NCI-H1048 (cell line): ENCODE results near the gene GPR55.

ENCODE experiments used
- DNase-seq: peaks from one replicate; lab custom pipeline; 2025; lab: John Stamatoyannopoulos, UW

The GPR55 gene

DNA sequence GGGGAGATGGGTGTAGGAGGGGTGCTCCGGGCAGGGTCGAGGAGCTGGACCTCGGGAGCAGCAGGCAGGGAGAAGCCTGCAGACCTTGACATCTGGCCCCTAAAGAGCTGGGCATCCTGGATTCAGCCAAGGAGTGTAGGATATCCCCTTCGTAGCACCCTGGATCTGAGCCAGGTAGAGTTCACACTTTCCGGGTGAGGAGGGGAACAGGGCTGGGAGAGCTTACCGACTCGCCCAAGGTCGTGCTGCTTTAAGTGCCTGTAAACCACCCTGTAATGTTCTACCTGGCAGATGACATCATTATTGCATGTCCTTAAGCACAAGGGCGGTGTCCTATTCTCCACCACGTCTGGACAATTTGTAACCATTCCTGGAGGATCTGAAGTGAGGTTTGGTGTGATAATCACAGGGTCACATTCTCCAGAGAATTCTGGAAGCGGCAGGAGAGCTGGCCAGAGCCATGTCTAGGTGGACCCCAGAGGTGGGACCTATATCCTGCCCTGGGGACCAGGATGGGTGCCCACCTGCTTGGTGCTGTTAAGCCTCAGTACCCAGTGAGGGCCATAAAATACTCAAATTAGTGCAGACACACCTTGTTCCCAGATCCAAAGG is 45.7 kb downstream of the GPR55 start:
- no peak for DNase-seq

DNA sequence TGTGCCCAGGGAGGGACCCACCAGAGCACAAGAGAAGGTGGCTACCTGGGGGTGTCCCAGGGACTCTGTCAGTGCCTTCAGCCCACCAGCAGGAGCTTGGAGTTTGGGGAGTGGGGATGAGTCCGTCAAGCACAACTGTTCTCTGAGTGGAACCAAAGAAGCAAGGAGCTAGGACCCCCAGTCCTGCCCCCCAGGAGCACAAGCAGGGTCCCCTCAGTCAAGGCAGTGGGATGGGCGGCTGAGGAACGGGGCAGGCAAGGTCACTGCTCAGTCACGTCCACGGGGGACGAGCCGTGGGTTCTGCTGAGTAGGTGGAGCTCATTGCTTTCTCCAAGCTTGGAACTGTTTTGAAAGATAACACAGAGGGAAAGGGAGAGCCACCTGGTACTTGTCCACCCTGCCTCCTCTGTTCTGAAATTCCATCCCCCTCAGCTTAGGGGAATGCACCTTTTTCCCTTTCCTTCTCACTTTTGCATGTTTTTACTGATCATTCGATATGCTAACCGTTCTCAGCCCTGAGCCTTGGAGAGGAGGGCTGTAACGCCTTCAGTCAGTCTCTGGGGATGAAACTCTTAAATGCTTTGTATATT is 46.3 kb downstream of the GPR55 start:
- no peak for DNase-seq

DNA sequence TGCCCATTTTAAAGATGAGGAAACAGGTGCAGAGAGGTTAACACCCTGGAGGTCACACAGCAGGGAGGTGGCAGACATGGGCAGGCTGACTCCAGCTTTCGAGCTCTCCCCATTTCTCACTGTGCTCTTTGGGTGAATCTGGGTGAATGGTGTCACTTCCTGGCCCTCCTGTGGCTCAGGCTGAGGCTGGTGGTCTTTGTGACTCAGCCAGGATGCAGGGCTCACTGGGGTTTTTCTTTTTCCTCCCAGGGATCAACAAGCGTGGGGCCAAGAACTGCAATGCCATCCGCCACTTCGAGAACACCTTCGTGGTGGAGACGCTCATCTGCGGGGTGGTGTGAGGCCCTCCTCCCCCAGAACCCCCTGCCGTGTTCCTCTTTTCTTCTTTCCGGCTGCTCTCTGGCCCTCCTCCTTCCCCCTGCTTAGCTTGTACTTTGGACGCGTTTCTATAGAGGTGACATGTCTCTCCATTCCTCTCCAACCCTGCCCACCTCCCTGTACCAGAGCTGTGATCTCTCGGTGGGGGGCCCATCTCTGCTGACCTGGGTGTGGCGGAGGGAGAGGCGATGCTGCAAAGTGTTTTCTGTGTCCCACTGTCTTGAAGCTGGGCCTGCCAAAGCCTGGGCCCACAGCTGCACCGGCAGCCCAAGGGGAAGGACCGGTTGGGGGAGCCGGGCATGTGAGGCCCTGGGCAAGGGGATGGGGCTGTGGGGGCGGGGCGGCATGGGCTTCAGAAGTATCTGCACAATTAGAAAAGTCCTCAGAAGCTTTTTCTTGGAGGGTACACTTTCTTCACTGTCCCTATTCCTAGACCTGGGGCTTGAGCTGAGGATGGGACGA is 47.1 kb downstream of the GPR55 start:
- no peak for DNase-seq

DNA sequence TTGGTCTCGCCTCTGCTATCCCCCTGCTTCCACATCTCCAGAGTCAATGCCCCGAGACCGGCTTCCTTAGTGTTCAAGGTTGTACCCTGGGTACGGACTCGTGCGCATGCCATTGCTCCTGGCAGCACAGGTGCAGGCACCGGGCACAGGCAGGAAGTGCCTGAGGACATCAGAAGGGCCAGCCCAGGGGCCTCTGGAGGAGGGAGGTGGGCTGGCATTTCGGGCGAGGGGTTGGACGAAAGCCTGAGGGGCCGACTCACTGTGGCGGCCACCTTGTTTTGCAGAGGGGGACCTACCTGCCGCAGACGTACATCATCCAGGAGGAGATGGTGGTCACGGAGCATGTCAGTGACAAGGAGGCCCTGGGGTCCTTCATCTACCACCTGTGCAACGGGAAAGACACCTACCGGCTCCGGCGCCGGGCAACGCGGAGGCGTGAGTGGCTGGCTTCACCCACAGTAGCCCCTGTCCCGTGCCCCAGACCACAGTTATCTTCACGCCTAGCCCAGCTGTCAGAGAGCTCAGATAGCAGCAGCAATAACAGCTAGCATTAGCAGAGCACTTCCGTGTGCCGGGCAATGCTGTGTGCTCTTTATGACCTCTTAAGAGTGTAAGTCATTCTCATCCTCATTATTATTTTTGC is 47.8 kb downstream of the GPR55 start:
- no peak for DNase-seq

DNA sequence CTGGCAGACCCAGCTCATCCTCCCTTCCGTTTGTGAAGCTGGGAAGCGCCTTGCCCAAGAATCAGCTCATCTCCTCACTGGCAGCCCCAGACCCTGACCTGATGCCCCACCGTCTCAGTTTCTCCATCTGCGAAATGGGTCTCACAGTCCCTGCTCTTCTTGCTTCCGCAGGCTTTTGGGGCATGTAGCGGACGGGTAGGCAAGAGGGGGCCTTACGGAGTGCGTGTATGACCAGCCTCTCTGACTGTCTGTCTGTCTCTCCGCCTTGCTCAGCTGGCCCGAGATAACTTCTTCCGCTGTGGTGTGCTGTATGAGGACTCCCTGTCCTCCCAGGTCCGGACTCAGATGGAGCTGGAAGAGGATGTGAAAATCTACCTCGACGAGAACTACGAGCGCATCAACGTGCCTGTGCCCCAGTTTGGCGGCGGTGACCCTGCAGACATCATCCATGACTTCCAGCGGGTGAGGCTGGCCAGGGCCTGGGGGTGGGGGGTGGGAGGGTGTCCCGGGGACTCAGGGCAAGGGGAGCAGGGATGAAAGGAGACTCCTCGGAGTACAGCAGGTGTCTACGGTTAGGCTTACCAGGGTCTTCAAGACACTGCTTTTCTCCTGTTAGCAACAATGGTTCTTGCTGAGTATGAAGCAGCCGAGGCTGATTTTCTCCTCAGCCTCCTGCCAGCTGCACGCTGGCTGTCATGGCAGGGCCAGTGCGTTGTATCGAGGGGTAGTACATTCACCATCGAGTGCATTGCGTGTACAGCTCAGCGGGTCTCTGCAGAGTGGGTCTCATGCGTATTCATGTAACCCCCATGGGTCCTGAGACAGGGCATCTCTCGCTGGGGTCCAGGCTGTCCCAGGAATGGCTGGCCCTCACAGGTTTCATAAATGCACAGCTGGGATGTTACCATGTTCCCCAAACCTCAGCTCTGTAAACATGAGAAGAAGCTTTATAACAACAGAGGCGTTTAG is 49.4 kb downstream of the GPR55 start:
- DNase-seq = no peak

DNA sequence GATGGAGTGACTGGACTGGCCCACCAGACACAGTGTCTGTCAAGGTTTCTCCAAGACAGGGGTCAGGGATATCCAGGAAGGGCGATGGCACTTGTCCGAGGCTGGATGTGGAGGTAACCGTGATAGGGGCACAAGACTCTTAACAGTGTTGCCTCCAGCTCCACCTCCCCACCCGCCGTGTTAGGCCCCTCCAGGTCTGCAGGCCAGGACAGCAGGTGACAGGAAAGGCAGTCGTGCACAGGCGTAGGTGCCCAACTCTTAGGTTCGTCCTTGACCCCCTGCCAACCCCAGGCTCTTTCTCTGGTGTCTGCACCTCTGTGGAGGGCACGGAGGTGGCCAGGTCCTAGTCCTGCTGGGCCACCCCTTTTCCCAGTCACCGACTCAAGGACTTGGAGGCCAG is 50.2 kb downstream of the GPR55 start:
- DNase-seq = no peak

DNA sequence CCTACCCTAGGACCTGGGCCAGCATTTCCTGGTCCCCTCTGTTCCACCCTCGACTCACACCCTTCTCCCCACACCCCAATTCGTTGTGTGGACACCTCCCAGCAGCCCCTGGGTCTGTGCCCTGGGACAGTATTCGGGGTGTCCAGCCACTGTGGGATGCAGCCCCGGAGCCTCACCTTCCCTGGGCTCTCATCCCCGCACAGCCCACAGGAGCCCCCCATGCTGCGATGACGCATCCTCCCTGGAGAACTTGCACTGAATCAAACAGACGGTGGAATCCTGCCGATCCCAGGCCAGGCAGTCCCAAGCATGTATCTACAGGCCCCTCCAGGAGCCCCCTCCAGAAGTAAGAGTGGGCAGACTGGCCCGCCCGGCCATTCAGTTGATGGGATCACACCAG is 50.6 kb downstream of the GPR55 start:
- no peak for DNase-seq

DNA sequence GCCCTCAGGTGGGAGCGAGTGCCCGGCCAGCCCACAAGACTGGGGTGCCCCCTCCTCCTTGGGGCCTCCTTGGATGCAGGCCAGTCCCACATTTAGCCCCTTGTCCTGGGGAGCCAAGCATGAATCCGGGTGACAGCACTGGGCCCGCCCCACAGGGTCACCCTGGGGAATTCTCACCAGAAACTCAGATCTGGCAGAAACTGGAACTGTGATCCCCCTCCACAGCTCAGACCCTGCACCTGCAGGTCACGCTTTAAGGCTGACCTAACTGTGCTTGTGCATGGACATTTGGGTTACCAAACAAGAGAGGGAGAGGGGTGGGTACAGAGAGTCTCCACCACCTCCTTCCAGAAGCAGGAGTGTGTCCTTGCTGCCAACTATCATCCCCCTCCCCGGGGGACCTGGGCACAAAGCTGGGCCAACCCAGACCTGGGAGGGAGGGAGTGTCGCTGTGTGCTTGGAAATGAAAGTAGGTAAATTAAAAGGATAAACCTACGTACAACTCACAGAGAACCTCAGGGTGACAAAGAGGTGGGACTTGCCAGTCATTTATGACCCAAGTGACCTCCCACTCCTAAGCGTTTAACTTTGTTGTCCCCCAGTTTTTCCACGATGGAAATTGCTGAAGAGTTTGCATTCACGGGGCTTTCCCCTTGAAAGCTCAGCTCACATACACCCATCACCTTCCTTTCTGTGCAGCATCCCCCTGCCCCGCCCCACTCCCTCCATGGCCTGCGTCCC is 51.2 kb downstream of the GPR55 start:
- DNase-seq = no peak

DNA sequence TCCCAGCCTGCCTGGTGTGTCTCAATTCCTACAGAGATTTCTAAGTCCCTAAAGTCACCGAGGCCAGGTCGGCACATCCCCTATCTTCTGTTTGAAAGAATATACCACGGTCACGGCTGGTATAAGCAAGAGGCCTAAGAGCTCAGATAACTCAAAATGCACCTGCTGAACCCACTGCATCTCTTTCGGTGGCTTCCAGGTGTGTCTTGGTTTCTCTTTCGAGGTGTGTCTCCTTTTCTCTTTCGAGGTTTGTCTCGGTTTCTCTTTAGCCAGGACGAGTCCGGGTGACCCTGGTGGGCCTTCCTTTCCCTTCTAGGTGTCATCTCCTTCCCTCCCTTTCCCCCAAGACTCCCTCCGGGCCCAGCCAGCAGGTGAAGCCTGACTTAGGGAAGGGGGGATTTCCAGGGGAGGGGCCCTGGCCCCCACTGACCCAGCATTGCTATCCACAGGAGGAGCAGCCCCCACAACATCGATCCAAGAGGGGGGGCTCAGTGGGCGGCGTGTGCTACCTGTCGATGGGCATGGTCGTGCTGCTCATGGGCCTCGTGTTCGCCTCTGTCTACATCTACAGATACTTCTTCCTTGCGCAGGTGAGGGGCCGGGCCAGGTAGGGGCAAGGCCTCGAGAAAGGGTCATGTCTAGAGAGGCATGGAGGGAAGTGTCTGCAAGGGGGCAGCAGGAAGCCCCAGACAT is 51.9 kb downstream of the GPR55 start:
- no peak for DNase-seq

DNA sequence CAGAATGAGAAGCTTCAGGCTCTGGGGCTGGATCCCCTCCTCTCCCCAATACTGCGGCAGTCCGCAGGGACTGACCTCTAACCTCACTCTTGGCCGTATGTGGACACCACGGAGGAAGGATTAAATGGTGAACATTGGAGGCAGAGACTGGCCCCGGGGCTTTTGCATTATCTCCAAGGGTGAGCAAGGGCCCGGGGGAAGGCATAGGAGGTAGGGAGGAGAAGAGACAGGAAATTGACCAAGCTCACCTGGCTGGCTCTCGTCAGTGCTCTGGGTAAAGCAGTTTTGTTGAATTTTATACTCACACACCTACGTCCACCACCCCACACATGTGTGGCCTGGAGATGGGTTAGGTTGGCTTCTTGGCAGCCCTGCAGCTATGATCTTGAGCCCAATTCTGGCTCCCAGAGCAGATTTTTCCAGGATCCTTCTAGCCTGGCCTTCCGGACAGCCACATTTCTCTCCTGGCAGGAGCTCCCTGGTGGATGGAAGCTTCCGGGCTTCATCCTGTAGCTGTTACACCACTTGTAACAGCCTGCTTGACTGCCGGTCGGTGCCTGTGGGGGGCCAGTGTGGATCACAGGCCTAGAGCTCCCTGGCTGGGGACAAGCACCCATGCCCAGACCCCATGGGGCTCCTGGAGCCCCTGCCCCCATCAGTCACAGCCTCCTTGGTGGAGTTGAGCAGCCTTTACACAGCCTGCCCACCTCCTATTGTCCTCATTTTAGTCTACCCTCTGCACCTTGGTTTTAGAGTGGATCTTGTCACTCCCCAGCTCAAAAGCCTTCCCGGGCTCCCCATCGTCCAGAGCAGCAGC is 52.7 kb downstream of the GPR55 start:
- DNase-seq = no peak

DNA sequence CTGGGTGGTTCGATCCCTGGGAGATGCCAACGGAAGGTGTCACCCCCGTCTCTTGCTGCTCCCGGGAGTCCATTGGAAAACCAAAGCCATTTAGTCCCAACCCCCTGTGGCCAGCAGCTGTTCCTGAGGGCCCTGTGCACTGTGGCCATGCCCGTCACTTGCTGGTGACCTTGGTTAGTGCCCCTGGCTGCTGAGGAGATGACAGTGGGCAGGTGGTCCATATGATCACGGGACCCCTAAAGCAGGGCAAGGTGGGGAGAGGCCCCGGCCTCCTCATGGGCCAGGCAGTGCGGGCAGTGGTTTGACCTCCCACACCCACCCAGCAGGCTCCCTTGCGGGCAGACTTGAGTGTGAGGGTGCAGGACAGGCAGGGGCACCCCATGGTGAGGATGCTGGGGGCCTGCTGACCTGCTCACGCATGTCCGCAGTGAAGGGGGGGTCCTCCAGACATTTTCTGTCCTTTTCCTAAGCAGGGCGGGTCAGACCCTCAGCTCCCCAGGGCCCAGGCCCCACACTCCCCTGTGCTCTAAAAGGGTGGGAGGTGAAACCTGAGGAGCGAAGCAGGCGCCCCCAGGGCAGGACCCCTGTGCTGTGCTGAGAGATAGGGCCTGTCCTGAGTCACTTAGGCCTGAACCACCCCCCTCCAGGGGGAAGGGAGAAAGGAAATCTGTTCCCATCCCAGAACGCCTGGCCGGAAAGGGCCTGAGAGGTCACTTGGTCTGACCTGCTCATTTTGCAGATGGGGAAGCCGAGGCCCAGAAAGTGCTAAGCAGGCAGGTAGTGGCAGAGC is 53.5 kb downstream of the GPR55 start:
- DNase-seq = no peak

DNA sequence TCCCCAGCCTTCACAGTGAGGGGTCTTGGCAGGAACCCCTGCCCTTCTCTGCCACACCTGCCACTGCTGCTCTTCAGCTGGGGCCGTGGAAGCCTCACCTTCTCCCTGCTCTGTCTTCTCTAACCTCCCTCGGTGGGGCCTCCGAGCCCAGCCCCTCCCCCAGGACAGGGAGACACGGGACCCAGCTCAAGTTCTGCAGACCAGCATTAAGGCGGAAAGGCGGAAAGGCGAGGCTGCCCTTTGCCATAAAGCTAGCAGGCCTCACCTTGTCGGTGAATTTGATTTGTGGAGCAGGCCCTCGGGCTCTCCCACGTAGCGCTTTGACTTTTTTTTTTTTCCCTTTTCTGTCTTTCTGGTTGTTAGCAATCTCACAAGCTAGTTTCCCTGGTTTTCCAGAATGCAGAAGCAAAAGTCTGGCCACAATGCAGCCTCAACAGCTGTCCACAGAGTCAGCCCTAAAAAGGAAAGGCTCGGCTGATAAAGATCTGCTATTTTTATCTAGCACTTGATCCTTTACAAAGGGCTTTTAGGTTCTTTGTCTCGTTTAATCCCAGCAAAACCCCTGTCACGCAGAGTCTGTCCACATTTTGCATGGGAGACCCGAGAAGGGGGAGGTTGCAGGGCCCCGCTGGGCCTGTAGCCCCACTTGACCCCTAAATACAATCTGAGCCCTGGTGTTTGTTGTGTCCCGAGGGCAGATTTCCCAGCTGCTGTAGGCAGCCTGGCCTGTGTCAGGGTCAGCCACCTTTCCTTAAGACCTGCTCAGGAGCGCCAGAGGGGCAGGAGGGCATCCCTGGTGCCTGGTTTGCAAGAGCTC is 54.3 kb downstream of the GPR55 start:
- no peak for DNase-seq

DNA sequence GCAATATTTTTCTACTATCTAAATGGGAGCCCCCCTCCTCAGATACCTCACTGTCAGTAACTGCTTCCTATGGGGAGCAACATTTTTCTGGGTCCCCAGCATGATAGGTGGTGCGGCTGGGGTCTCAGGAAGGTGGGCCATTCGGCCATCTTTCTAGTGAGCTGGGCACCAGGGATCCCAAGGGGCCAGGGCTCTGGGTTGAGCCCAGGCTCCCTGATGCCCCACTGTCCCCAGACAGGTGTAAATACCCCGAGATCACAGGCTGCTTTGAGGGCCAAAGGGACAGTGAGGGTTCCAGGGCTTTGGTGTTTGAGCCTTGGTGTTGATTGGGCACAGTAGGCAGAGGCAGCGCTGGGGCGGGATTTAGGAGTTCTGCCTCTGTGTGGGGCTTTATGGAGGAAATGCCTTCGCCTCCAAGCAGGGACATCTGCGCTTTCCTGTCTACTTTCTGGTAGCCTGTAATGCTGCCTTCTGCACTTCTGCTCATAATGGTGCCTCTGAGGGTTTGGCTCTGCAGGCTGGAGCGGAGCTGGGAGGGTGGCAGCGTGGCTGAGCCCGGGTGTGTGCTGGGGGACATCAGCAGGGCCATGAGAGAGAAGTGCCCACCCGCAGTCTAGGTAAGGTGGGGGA is 55.0 kb downstream of the GPR55 start:
- no peak for DNase-seq

DNA sequence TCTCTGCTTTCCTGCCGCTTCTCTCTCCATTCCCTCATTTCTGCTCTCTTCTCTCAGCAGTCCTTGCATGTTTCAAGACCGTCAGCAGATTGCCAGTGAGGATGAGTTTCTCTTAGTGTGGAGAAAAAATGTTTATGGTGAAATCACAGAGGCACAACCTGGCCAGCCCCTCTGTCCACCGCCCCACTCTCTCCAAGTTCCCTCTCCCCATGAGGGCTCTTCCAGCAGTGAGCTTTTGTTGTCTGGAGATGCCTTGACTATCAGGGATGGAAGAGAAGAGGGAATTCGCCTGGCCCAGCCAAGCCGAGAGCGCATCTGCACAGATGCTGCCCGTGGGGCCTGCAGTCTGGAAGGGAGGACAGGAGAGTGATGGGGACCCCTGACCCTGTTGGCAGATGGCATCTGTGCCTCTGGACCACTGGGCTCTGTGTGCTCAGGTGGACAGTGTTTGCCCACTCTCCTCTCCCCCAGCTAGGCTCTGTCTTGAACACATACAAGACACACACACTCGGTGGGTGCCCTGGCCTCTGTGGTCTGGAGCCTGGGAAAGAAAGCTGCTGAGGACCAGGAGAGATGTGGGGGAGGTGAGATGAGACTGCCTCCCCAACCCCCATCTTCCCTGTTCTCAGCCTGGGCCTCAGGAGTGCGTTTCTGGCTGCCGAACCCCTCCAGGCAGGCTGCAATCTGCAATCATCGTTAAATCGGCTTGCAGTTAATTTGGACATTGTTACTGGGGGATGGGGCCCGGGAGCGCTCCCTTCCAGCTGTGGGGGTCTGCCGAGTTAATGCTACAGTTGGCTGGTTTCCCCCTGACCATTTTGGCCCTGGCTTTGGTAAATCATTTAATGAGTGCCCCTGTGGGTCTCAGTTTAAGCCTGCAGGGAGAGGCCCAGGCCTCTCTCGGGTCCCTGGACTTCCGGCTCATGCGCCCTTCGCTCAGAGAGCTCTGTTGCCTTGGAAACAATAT is 55.8 kb downstream of the GPR55 start:
- DNase-seq = no peak

DNA sequence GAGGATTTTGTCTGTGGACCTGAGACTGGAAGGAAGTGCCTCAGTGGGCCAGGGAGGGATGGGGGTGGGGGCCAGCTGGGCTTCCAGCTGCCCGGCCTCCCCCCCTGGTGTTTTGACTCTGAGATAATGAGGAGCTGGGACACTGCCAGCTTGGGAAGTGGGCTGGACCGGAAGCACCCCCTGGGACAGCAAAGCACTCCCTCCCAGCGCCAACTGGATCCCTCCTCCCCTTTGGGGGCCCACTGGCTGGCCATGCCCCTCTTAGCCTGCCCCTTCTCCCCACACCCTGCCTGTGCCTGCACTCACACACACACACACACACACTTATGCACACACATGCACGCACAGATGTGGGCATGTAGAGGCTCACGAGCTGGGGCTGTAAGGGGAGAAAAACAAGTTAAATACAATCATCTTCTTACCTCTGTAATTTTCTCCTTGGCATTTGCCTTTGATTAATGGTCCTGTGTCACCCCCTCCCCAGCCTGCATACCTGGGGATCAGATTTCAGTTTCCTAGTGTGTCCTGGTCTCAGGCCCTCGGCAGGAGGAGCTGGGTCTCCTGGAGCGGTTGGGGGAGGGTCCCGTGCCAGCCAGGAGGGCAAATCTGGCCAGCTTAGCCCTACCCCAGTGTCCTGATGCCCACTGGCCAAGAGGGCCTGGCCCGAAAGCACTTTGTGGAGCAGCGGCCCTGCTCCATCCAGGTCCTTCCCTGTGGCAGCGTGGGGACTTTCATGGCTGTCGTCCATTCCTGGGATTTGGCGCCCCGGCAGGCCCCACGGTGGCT is 56.7 kb downstream of the GPR55 start:
- DNase-seq = no peak
